GM18526 (cell line): ENCODE data around the gene SUSD4.

ENCODE experiments used
- POLR2A ChIP-seq: IDR thresholded peaks from 3 replicates; pipeline ENCODE4 v1.6.1; 2011; ENCODE audit not compliant: insufficient read length; ENCODE audit errors: extremely low read depth

SUSD4 gene

DNA sequence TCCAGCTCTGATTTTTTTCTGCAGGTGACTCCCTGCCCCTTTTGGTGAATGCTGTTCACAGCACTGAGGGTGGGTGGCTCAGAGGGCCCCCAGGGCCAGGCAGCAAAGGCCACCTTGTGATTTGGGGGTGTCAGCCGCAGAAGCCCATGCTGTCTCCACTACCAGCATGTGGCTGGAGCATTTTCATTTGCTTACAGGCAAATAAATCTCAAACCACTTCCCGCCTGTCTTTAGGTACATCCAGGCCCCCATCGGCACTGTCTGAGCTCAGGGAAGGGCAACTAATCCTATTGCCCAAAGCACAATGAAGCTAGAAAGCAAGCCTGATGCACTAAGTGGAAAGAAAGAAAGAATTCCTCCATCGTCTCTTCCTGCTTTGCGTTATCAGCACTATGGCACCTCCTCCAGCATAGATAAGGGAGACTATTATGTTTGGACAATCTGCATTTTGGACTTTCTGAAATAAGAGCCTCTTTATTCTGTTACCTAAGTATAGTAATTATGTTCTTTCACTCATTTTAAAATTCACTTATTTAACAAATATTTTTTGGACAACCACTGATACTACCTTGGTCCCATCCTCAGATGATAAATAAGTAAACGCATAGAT is 120.4 kb downstream of the SUSD4 start:
- no peak for TF ChIP-seq POLR2A

DNA sequence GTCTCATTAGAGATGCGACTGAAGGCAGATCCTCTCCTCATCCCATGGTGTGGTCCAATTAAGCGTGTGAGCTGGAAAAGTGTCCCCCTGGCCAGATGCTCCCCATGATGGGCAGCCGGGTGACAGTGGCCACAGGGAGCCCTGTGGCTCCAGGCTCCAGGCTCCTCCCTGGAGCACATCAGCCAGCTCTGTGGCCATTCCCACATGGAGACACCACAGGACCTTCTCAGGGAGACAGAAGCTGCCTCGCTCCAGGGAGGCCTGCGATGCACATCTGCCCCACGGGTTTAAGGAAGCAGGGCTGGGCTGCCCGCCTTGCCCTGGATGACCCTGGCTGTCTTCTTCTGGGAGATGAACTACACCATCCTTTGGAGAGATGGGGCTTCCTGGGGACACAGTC is 121.0 kb downstream of the SUSD4 start:
- no peak for TF ChIP-seq POLR2A

DNA sequence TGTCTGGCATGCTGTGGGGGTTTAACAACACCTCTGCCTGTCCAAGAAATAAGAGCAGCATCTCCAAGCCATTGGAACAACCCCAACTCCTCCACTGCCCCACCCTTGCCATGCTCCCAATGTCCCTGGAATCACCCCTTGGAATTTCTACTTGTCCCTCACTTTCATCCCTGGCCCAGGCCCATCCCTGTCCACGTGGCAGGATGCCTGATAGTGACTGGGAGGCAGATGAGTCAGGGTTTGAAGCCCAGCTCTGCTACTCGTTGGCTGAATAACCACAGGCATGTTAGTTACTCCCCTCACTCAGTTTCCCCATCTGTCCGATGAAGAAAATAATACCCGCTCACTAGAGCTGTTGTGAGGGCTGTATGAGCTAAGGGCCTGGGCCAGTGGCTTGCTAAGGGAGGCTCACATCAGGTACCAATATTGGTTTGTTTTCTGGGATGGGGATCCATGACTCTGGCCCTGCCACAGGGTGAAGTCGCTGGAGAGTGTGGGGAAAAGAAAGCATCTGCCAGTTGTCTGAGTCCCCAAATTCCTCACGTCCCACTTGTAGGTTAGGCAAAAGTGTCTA is 121.5 kb downstream of the SUSD4 start:
- no peak for TF ChIP-seq POLR2A

DNA sequence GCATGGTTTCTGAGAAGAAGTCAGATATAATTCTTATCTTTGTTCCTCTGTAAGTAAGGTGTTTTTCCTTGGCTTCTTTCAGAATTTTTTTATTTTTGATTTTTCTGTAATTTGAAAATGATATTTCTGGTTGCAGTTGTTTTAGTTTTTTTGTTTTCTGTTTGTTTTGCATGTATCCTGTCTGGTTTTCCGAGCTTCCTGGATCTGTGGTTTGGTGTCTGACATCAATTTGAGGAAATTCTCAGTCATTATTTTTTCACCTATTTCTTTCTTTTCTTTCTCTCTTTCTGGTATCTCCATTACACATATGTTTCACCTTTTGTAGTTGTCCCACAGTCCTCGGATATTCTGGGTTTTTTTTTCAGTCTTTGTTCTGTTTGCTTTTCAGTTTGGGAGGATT is 123.9 kb downstream of the SUSD4 start:
- no peak for TF ChIP-seq POLR2A

DNA sequence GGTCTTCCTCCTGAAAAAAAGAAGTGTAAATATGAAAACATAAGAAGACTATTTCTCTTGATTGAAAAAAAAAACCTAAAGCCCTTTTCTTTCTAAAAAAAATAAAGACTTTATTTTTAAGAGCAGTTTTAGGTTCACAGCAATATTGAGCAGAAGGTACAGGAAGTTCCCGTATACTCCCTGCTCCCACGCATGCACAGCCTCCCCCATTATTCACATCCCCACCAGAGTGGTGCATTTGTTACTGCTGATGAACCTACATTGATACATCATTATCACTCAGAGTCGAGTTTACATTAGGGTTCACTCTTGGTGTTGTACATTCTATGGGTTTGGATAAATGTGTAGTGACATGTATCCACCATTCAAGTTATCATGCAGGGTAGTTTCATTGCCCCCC is 128.9 kb downstream of the SUSD4 start:
- no peak for TF ChIP-seq POLR2A

DNA sequence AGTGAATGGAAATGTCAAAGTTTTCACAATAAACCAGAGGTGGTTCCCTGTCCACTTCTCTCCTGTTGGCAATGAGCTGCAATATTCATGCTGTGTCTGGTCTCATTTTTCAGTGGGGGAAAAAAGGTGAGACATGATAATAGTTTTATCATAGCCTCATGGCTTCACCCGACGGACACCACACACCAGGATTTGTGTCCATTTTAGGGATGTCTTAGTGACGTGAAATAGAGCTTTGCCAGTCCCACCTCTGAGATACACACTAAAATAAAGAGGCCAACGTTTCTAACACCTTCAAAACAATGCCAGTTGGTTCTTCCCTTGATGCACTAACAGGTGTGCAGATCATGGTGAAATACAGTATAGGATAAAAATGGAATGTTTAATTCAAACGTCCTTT is 129.4 kb downstream of the SUSD4 start:
- TF ChIP-seq POLR2A, result no peak

DNA sequence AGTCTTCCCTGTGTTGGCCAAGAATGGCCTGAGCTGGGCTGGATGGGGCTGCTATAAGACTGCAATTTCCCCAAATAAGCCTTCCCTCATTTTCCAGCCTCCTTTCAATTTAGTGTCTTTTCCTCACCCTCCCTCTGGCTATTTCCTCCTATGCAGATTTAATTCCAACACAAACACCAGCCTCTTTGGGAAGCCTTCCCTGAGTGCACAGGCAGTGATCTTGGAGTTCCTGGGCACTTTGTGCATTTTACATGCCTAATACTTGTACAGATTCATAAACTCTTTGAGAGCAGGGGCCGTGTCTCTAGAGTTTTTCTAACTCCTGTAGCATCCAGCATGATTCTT is 129.8 kb downstream of the SUSD4 start:
- no peak for TF ChIP-seq POLR2A

DNA sequence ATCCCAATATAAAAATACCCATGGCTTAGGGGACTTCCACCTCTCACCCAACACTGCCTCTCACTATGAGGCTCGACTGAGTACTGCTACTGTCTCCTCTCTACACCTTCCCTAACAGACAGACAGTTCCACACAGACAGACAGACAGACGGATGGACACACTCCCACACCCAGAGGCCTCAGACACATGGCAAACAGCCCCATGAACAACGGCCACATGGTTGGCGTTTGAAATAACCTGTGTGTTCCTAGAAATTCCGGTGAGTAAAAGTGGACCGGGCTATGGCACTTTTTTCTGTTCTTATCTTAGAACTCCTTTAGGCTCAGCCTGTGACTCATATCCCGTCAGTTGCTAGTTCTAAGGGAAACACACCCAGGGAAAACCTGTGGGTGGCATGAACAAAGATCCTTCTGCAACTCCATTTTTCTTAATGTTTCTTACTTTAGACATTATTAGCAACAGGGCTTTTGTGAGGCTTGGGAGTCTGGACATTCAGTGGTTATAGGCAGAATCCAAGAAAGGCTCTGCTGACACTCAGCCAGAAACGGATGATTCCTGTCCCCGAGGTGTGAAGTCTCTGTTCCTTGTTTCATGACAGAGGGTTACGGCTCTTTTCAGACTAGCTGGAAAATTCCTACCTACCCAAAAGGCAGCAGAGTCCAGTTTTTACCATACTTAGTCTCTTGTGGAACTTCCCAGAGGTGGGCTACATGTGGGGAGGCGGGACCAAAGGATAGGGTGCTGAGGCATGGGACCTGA is 130.4 kb downstream of the SUSD4 start:
- TF ChIP-seq POLR2A, result no peak

DNA sequence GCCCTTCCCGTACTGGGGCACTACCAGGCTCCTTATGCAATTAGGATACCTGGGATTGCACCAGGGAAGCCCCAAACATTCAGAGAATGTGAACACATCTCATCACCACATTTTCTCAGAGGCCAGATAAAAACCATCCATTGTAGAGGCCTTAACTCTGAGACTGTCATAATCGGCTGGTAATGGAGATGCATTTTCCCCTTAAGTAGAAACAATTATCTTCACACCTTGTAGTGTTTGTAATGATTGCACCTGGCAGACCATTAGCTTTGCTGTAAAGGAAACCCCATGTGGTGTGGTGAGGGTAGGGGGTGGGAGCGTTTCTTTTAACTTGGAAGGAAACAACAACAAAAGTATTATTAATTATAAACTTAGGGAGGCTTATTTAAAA is 131.0 kb downstream of the SUSD4 start:
- no peak for TF ChIP-seq POLR2A

DNA sequence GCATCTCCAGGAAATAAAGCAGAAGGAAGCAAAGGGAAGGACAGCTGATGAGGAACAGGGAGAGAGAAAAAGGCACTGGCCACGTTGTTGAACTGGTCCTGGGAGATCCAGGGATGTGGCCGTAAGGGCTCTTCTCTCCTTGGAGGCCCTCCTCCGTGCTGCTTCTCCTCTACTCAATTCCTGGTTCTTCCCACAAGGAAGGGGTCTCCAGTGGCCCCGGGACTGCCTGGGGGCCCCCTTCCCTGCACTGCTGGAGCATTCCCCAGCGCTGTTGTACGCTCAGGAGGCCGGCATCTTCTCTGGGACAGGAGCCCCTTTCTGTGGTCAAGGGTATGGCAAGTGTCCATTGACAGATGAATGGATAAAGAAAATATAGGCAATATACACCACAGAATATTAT is 132.4 kb downstream of the SUSD4 start:
- no peak for TF ChIP-seq POLR2A

DNA sequence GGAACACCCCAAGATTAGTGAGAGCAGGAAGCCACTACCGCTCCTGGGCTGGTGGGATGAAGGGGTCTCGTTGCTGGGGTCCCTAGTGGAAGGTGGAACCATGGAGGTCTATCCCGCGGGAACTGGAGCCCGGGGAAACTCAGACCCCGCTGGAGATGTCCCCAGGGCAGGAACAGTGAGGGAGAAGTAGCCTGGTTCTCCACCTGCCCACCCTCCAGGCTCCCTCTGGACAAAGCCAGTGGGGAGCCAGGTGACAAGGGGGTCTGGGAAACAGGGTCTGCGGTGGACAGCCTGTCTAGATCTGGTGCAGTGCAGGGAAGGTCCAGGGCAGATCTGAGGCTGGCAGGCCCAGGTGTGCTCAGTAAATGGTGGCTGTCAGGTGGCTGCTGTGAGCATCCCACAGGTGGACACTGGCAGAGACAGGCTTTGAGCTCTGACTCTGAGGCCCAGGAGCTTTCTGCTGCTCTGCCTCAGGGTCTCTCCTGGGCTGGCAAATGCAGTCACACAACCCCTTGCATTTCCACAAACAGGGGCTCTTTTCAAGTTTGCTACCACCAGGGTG is 132.9 kb downstream of the SUSD4 start:
- TF ChIP-seq POLR2A, result no peak

DNA sequence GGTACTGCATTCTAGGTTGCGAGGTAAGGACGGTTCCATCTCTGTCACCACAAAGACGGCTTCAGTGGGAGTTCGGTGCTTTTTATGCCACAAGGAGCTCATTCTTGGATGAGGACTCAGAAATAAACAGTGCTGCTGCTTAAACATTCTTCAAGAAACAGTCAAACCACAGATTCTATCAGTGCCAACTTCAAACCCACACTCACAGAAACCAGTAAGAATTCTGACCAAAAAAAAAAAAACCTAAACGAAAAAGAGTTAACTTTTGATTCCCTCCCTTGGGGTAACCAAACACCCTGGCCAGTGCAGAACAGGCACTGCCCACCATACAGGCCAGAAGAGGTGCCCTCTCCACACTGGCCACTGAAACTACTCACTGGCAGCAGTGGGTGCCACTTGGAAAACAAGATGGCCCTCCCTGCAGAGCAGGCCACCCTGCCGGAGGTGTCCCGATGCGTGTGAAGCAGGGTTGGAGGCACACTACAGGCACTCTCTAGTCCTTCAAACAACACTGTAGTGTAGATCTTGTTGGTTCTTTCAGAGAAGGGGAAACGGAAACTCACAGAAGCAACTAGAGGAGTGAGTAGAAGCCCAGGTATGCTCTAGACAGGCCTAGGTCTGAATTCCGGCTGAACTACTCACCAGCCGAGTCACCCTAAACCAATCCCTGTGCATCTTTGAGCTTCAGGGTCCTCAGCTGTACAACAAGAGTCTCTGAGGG is 133.7 kb downstream of the SUSD4 start:
- no peak for TF ChIP-seq POLR2A

DNA sequence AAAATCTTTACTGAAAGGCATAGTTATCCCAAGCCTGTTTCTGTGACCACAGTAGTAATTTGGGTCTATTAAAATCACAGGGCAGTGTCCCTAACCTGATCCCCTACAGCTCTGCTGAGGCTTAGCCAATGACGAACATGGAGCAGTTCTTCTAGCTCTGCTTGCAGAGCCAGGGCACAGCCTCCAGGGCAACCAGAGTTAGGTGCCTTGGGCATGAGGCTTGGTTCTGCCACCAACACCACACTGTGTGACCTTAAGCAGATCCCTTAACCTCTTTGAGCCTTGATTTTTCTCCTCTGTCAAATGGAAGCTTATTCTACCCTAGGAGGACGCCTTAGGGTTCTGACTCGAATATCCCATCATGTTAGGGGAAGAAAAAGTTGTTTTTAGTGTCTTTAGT is 134.2 kb downstream of the SUSD4 start:
- TF ChIP-seq POLR2A, result no peak

DNA sequence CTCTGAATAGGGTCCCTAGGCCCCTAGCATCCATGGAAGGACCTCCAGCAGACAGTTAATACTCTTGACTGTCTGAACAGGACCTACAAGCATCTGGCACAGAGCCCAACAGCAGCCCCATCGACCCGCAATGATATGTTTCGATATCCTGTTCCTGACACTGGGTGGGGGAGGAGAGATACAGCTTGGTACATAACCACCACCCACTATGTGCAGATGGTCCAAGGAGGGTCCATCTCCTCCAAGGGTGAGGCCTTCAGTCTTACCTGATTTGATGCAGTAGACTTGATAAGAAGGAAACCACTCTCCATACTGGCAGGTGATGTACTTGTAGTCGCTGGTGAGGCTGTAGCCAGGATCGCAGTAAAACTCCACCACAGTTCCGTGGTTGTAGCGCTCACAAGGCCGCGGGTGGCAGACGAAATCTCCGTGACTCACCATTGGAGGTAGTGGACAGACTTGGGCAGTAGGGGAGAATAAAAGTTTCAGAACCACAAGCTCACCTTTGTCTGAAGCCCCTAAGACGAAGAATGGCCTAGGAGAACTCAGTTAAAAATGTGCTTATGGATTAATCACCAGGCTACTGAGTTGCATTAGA is 134.9 kb downstream of the SUSD4 start:
- no peak for TF ChIP-seq POLR2A

DNA sequence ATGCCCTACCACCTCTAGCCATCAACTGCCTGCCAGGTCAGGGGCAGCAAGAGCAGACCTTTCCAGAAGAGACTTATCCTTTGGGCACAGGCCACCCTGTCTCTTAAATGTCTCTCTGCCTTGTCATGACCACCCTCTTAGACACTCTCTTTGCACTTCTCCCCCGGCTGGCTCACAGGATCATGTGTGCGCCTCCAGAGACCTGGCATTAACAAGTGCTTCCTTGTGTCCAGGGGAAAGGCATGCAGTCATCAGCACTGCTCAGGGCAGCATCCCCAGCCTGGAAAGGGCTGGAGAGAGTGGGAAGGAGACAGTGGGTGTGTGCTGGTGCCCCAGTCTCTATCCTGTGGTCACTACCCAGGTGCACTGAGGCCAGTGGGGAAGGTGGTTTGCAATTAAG is 135.8 kb downstream of the SUSD4 start:
- no peak for TF ChIP-seq POLR2A
